Mammary epithelial cell (primary cell): ENCODE results near the gene RAPGEF4.

ENCODE experiments used
- CTCF ChIP-seq, 2 donors: IDR thresholded peaks in 1 of 2; conservative IDR thresholded peaks in 1 of 2; 2 replicates each; pipeline ENCODE4 v1.5.1; 2011 to 2012; ENCODE audit warnings: inconsistent platforms in 2 of 2, low read length in 2 of 2, mild to moderate bottlenecking in 2 of 2, control low read depth in 1 of 2, low read depth in 1 of 2; ENCODE audit not compliant: insufficient read depth in 1 of 2; ENCODE audit errors: extremely low read depth in 1 of 2
- EZH2 ChIP-seq: IDR thresholded peaks from 2 replicates; pipeline ENCODE4 v1.6.1; 2012; ENCODE audit warnings: low read length, inconsistent platforms, borderline replicate concordance

- no peak for TF ChIP-seq CTCF (conservative IDR thresholded peaks at IDR 0.05 in 1 of 2, IDR thresholded peaks at IDR 0.05 in 1 of 2; ENCODE audit: extremely low read depth in 1 of 2, insufficient read depth in 1 of 2, low read depth in 1 of 2, low read length in 2 of 2)
- TF ChIP-seq EZH2, result no peak
These were observed 10.4 kb upstream of the RAPGEF4 start for GRCh38 chr2:172725284-172725683.
